NCI-H524 (cell line): ENCODE data around the gene ACOT7.
"Not testable (repeated sequence)": the region's sequence is repeated elsewhere in the genome, so short reads cannot be mapped to it uniquely, and the experiment has no call there.

Experiments
- DNase-seq, 2 experiments: peaks; one replicate each; lab custom pipeline; 2025; lab: John Stamatoyannopoulos, UW

The ACOT7 gene, protein sequence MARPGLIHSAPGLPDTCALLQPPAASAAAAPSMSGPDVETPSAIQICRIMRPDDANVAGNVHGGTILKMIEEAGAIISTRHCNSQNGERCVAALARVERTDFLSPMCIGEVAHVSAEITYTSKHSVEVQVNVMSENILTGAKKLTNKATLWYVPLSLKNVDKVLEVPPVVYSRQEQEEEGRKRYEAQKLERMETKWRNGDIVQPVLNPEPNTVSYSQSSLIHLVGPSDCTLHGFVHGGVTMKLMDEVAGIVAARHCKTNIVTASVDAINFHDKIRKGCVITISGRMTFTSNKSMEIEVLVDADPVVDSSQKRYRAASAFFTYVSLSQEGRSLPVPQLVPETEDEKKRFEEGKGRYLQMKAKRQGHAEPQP

DNA sequence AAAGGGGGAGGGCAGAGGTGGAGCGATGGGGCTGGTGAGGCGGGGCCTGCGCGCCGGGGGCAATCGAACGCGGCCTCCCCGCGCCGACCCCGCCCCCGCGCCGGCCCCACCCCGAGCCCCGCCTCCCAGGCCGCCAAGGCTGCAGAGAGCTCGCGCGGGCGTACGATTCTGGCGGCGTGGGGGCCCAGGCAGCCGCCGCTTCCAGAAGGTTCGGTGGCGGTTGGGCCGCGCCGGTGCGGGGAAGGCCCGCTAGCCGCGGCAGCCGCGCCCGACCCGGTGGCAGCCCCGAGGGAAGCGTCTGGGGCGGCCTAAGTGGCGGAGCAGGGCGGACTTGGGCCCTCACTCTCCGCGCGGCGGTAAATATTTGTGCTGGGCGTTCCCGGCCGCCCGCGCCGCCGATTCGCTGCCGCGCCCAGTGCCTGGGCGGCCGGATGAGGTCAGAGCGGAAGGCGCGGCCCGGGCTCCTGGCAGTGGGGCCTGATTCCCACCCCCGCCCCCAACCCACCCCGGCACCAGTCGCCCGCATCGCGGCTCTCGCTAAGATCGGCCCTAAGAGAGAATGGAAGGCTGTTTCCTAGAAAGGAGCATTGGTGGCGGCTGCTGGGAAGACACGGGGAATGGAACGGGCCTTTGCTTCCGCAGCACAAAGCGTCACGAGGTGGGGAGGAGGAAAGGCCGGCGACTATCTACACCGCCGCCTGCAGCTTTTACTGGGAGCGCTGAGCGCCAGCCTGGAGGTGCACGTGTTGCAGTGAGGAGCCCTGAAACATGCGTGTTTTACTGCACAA, at the start of gene ACOT7:
Gene ACOT7 (minus strand): TSS at position 368 of the 788 bp plus-strand sequence. CDS start 368 bp downstream, outside the sequence.
- DNase-seq: peak; percentile 71 to 77

DNA sequence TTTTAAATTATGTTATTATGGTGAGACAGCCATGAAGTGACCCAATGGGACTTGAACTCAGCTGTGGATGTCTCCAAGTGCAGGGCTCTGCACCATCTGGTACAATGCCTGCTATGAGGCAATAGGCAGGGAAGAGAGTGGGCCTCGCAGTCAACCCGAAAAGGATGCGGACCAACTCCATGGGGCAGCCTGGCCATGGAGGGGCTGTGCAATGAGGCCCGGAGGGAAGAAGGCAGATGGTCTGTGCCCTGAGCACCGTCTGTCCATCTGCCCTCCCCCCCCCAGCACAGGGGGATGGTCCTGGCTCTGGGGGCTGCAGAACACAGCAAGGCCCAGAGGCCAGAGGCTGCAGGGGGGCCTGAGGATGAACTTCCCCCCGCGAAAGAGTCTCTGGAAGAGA, 48.0 kb upstream of the ACOT7 start:
- peak in 1 of 2 experiments; percentile 49 for DNase-seq

DNA sequence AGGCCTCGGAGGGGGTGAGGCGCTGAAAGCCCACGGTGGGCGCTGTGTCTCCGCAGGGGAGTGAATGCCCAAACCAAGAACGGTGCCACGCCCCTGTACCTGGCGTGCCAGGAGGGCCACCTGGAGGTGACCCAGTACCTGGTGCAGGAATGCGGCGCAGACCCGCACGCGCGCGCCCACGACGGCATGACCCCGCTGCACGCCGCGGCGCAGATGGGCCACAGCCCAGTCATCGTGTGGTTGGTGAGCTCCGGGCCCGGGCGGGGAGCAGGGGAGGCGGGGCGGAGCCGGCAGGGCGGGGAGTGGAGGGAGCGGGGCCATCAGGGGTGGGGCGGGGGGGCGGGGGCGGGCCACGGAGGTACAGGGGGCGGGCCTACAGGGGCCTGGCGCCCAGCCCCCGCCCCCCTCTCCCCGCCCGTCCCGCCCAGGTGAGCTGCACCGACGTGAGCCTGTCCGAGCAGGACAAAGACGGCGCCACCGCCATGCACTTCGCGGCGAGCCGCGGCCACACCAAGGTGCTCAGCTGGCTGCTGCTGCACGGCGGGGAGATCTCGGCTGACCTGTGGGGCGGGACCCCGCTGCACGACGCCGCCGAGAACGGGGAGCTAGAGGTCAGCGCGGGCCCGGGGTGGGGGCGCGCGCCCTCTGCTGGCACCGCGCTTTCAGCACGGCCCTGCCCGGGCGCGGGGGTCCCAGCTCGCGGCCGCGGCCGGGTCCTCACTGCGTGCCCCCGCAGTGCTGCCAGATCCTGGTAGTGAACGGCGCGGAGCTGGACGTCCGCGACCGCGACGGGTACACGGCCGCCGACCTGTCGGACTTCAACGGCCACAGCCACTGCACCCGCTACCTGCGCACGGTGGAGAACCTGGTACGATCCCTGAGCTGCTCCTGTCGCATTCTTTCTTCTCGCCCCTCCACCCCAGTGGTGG, 46.9 kb upstream of the ACOT7 start:
- DNase-seq: peak in 1 of 2 experiments; percentile 39

DNA sequence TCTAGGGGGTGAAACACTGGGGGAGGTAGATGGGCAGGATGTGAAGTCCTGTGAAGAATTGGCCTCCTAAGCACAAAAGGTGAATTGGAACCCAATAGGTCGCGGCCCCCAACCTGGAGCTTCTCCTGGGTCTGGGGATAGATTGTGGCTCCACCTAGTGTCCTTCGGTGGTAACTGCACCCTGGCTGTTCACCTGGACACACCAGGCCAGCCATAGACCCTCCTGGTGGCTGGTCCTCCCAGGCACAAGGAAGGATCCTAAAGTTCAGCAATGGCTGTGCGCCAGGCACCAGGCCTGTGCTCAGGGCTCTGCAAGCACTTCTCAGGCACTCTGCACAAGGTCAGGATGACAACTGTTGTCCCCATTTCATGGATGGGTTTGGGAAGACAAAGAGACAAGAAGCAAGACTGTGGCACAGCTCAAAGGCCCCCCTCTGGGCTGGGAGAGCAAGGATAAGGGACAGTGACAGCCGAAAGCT, 44.5 kb upstream of the ACOT7 start:
- peak; percentile 38 to 56 for DNase-seq

DNA sequence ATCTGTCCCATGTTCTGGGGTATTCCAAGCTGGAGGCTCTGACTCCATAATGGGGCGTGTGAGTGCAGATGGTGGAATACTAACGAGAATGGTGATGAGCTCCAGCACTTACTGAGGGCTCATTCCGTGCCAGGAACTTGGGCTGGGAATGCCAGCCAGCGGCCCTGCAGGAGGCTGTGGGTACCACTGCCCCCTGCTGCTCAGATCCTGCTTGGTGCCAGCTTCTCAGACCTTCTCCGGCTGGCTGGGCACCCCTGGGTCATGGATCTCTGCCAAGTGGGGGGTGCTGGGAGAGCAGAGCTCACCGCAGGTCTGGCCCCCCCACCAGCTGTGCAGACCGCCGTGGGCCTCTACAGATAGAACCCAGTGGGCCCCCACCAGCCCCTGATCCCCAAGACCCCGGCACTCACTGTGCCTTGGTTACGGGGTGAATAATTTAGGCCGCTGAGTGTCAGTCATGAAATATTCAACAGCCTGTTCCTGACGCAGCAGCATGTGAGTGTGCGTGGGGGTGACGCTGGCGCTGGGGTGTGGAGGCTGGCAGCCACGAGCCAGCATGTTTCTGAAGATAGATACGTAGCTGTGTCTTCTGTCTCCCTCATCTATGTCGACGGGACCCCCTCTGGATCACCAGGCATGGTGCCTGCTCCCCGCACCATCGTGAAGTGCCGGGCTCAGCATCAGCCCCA, 43.6 kb upstream of the ACOT7 start:
- DNase-seq: peak in 1 of 2 experiments; percentile 67

DNA sequence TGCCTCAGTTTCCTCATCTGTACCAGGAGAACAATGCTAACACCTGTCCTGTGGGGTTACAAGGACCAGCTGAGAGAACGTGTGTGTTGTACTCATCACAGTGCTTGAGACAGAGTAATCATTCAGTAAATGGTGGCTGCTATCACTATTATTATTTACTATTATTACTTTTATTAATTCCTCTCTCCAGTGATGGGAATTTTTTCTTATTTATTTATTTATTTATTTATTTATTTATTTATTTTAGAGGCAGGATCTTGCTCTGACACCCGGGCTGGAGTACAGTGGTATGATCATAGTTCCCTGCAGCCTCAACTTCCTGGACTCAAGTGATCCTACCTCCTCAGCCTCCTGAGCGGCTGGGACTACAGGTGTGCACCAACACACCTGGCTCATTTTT, 42.7 kb upstream of the ACOT7 start:
- DNase-seq: not testable (repeated sequence)

DNA sequence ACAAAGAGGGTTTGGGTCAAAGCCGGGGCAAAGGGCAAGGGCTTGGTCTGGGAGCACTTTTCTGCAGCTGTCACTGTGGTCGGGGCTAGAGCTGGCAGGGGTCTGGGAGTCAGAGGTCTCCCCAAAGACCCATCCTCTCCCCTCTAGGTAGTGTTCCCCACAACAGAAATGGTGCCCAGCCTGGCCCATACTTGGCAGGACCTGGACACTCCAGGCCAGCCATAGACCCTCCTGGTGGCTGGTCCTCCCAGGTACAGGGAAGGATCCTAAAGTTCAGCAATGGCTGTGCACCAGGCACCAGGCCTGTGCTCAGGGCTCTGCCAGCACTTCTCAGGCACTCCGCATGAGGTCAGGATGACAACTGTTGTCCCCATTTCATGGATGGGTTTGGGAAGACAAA, 42.0 kb upstream of the ACOT7 start:
- no peak for DNase-seq

DNA sequence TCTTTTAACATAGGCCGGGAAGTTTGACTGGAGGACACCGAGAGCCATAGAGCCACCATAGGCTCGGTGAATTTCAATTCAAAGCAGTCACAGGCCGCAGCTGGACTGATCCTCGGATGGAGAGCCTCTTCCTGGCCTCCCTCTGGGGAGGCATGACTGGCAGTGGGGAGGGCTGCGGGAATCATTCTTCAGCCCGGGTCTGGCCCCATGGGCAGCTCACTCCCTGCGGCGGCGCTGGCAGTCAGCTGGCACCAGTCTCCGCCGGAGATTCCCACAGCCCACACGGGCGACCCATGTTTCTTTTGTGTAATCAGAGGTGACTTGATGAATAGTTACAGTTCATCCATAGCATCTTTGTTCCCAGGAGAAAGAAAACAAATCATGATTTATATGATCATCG, 41.6 kb upstream of the ACOT7 start:
- DNase-seq: no peak

DNA sequence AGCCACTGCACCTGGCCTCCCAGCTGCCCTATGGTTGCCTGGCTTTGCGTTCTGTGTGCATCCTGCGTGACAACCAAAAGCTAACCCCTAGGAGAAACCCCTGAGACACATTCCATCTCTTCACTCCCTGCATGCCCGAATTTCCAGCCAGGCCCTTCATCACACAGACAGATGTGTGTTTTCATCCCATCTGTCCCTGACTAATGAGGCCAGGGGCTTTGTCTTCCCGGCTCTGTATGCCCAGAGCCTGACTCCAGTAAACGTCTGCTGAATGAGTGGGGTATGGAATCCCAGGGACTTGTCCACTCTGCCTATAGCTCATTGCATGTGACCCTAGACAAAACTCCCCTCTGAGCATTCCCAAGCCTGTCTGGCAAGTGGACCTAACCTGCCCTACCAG, 40.6 kb upstream of the ACOT7 start:
- DNase-seq: peak; percentile 60 to 82

DNA sequence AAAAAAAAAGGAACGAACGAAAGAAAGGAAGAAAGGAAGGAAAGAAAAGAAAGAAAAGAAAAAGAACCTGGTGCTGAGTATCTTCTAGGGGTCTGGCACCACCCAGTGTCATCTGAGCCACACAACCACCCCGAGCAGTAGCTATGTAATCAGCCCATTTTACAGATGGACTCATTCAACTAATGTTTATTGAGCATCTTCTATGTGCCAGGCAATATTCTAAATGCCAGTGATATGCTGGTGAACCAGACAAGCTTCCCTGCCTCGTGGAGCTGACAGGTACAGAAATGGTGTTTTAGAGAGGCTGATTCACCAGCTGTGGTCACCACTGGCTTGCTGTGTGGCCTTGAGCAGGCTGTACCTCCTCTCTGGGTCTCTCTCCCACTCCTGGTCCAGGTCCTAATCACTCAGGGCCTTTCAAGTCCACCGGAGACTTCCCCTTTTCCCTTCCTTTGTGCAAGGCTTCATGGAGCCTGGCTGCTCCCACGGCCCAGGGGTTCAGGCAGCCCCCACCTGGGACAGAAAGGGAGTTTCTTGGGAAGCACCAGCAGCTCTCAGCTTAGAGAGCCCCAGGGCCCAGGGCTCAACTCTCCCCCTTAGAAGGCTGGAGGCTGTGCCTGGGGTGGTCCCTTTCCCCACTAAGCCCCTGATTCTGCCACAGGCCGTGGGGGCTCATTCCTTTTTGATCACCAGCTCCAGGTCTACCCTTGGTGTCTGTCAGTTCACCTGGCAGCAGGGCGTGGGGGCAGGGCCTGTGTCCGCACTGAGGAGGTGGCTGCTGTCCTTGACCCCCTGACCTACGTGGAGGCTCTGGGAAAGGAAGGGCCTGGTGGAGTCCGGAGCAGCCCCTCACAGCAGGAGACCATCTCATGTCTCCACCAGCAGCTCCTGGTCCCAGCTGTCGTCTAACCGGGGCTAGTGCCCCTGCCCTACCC, 38.3 kb upstream of the ACOT7 start:
- DNase-seq: not testable (repeated sequence)

DNA sequence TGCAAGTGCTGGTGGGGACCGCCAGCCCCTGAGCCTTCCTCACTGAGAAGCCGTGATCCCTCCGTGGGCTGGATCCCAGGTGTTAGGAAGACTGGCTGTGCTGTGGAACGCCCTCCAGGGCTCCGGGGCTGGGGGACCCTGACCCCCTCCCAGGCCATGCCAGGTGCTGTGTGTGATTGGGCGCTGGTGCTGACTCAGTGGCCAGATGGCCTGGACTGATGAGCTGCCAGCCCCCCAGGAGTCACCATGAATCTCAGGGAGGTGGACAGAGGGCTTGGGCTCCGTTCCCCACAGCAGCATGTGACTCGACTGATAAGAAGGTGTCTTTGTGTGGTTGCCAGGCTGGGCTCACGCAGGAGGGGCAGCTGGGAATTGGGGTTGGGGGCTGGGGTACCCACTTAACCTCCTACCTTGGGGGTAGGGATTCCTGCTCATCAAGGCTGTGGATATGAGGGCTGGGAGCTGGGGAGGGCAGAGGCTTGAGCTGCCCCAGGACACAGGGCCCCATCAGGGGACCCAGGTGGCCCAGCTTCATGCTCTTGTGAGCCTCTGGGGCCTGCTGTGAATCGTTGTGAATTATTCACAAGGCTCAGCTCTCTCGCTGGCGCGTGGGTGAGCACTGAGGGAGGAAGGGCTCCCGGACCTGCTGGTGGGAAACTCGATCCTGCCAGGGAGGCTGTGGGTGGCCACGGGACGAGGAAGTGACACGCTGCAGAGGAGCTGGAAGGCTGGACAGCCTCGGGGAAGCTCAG, 36.3 kb upstream of the ACOT7 start:
- DNase-seq: not testable (repeated sequence)

DNA sequence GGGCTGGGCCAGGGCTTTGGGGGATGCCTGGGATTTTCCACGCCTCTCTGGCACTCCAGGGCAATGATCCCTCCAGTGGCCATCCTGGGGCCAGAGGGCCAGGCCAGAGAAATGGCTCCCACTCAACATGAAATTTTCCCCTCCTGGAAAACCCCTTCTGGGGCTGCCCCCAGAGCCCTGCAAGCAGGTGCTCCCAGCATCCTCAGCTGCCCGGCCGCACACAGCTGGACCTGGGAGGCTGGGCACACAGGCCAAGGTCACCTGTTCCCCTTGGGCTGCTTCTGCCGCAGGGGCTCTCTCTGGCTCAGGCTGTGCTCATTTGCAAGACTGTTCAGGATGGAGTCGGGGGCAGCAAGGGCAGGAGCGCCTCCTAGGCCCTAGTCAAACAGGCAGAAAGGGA, 34.9 kb upstream of the ACOT7 start:
- not testable (repeated sequence) for DNase-seq

DNA sequence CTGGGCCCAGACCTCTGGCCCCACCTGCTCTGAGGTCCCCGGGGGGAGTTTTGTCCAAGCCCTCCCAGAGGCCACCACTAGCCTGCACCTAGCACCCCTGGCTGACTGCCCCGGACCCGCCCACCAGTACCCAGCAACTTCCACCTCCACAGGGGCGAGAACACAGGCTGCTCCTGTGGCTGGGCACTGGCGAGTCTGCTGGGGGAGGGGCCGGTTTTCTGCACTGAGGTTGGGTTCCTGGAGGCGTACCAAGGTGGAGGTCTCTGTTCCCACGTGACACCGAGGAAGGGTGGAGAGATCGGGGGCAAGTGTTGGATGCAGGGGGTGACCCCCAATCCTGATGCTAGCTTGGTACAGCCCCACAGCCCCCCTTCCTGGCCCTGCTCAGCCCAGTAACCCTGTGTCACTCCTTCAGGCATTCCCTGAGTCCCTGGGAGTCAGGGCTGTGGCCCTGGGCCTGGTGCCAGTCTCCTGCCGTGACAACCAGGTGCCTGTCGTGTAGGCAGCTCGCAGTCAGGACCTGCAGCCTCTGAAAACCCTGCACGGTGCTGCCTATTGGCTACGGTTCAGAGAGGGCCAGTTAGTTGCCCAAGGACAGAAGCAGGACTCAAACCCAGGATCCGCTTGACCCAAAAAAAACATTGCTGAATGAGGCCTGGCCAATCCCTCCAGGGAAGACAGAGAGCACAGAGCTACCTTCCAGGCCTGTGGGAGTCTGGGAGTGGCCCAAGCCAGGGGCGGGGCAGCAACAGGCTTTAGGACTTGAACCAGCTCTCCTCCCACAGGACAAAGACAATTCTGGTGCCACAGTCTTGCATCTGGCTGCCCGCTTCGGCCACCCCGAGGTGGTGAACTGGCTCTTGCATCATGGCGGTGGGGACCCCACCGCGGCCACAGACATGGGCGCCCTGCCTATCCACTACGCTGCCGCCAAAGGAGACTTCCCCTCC, 34.1 kb upstream of the ACOT7 start:
- no peak for DNase-seq

DNA sequence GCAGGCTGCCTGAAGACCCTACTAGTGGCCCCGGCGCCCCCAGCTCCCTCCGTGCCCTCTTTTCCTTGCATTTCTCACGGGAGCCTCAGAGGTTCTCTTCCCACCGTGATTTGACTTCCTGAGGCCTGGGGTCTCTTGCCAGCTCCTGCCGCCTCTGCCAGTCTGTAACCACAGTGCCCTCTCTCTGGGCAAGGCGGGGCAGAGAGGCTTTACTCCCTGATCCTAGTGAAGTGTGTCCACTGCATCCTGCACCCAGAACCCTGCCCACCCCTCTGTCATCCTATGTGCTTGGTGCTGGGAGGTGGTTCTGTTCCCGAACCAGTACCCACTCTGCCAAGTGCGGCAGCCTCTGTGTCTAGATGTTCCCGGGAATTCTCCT, 33.4 kb upstream of the ACOT7 start:
- DNase-seq: no peak

DNA sequence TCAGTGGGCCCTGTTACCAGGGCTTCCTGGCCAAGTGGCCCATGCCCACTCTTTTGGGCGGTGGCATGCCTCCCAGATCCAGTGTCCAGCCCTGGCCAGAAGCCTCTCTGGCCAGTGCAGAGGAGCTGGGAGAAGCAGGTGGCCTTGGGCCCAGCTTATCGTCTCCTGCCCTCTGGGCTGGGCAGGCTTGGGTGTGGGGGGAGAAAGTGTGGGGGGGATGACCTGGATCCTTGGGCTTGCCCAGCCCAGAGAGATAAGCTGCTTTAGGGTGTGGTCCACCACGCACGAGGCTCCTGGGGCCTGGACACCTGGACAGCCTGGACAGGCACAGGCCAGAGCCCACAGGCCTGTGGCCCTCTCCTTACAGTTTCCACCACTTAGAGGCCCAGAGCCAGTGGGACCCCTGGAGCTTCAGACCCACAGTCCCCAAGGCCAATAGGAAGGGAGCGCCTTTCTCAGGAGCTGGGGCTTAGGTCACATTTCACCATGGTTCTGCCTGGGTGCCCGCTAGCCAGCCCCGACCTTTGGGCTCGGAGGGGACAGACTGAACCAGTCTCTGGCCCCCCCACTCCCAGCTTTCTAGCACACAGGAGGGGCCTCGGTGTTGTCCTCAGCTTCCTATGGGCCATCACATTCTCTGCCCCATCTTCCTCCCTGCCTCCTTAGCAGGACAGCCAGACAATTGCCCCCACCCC, 32.9 kb upstream of the ACOT7 start:
- DNase-seq: no peak

DNA sequence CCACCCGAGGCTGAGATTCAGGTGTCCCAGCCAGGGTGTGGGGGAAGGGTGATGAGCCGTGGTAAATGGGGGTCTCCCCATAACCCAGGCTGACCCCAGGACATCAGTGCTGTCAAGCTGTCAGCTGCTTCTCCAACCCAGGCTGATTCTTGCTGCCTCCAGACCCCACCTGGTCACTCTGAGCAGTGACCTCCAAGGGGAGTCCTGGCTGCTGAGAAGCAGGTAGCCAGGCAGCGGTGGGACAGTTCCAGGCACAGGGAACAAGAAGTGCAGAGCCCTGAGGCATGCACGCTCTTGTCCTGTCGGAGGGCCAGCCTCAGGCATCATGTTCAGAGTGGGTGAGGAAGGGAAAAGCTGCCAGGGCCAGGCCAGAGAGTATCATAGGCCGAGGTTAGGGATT, 32.1 kb upstream of the ACOT7 start:
- no peak for DNase-seq
